Measurements from ENCODE around the gene NXNL1. TPM values are rescaled to one million over a fixed set of nuclear protein-coding genes. Genes with fewer than 3 reads are reported as not detected.

Gene NXNL1
- total and polyA plus RNA-seq, 2 of the 13 experiments (the other 11 are each of a cell fraction or from before 2014, with no cell fraction given), result not detected

GRCh38 chr19:17500447-17501198, 39.9 kb upstream of the NXNL1 start (continued):
- TF ChIP-seq SP4 (CRISPR knock-in tag; IDR thresholded peaks at IDR 0.05) (no peak), CBX2 (IDR thresholded peaks at IDR 0.05; ENCODE audit: low read depth, low read length) (no peak), CBX2 (CRISPR knock-in tag; IDR thresholded peaks at IDR 0.05; ENCODE audit: low read depth) (no peak)

- 64% methylated on average over 14 of the region's 21 CpGs for WGBS (ENCODE audit: low lambda C conversion rate)
- DNase-seq (ENCODE audit: low spot score), result peak; percentile 38
- no peaks in the 10 kb centered on the region for H4K20me1 ChIP-seq (ENCODE audit: insufficient read depth, low read length)
- intact Hi-C loops (cut with micrococcal nuclease; ENCODE audit: unreplicated experiment) (no loop called here), in situ Hi-C loops (cut with HindIII; ENCODE audit: extremely low pct_ligation_motif_present, low pct_unique_long_range_greater_than_20kb) (no loop called here)
- FAIRE-seq, result no peak
- peaks cover 40% of the 10 kb centered on the region for H3K4me1 ChIP-seq (ENCODE audit: insufficient read depth, low read length)
- no peak overlapping the region for H2AFZ ChIP-seq (ENCODE audit: low read length)
- no peak; the same call in 2 of the 3 replicates for ATAC-seq
- H3K36me3 ChIP-seq (replicated peaks in 1 of 2; ENCODE audit: control insufficient read depth in 1 of 2, insufficient read depth in 2 of 2, low read length in 2 of 2), result no peaks in the 10 kb centered on the region
- BruUV-seq (replicated peaks), result no TSS peak
- H3K27ac ChIP-seq (ENCODE audit: extremely low read length, insufficient read depth, low read length), result peak overlapping the region; percentile 55
- ChIA-PET POLR2A (interaction anchor here (0.6 to 3.6 kb wide), 5 partner anchors 10 to 106 kb away, joined by 3 to 45 read pairs (median 4); partner anchors contain the start of genes BST2, MVB12A and PGLS), CTCF (ENCODE audit: low intra/inter-chr PET ratio, low total read pairs) (no interaction called here)
- peak overlapping the region; percentile 29 for H3K4me2 ChIP-seq (ENCODE audit: low read depth, low read length)
- no peak overlapping the region for H3K4me3 ChIP-seq (replicated peaks in 1 of 3; ENCODE audit: insufficient read depth in 1 of 3, low read depth in 2 of 3, low read length in 3 of 3)
- peak overlapping the region; percentile 59 for H3K9ac ChIP-seq (ENCODE audit: insufficient read depth, low read depth, low read length)
- no peaks in the 10 kb centered on the region for H3K27me3 ChIP-seq (ENCODE audit: control insufficient read depth in 1 of 2, insufficient read depth in 2 of 2, low read length in 2 of 2)
- no peaks in the 10 kb centered on the region for H3K79me2 ChIP-seq (ENCODE audit: insufficient read depth, low read length)
- H3K9me3 ChIP-seq (ENCODE audit: low read length), result no peaks in the 10 kb centered on the region
- TF ChIP-seq CBX1 (IDR thresholded peaks at IDR 0.05; ENCODE audit: low read depth) (no peak), ZNF891 (CRISPR knock-in tag; IDR thresholded peaks at IDR 0.05) (peak; percentile 58; the same call in 1 of the 2 replicates), ZNF512B (CRISPR knock-in tag; IDR thresholded peaks at IDR 0.05; ENCODE audit: borderline replicate concordance) (no peak), MIXL1 (CRISPR knock-in tag; IDR thresholded peaks at IDR 0.05) (no peak), SIX4 (CRISPR knock-in tag; IDR thresholded peaks at IDR 0.05) (no peak), MEIS2 (CRISPR knock-in tag; IDR thresholded peaks at IDR 0.05) (no peak), ZNF547 (CRISPR knock-in tag; IDR thresholded peaks at IDR 0.05) (no peak), ZFP36 (IDR thresholded peaks at IDR 0.05; ENCODE audit: borderline replicate concordance, low read depth, low read length, partially characterized antibody) (no peak), ZNF691 (CRISPR knock-in tag; IDR thresholded peaks at IDR 0.05; ENCODE audit: borderline replicate concordance, low read depth) (no peak), ZNF775 (CRISPR knock-in tag; IDR thresholded peaks at IDR 0.05; ENCODE audit: borderline replicate concordance) (no peak), ARID5B (CRISPR knock-in tag; IDR thresholded peaks at IDR 0.05) (no peak)
Measured at GRCh38 chr19:17499648-17500446, 39.1 kb upstream of the NXNL1 start.

Measured in HepG2 (cell line).